ENCODE results near the gene ZNF622. TPM values are rescaled to one million over a fixed set of nuclear protein-coding genes. Genes with fewer than 3 reads are reported as not detected.

The ZNF622 gene
- total and polyA plus RNA-seq, 4 donors = 15.0 to 33.0 (median 25.6) TPM

DNA sequence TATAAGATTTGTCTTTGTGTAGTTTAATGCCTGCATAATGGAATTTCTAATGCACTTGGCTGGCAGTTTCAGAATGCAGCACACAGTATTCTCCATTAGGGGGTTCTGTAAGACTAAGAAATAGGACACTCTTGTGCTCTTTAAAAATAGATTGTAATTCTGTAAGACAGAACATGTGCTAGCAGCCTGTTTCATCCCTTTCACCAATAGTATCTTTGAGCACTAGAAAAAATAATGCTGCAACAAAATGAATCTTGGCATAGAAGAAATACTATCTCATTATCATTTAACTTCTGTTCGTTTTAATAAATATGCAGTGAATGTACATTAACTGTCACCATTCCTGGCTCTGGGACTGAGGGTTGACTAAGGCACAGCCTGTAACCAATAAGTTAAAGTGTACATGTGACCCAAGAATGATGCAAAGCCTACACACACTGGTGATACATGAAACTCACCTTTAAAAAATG lies 23.8 kb upstream of the ZNF622 start:
- H3K36me3 ChIP-seq (ENCODE audit: control insufficient read depth in 4 of 4, insufficient read depth in 4 of 4, low read length in 4 of 4) = no peaks in the 10 kb centered on the region
- H3K9ac ChIP-seq (ENCODE audit: insufficient read depth in 1 of 2, low read length in 2 of 2) = no peak overlapping the region
- peak; percentile 18 to 81 (median 77) for DNase-seq
- TF ChIP-seq, protein P1, sequence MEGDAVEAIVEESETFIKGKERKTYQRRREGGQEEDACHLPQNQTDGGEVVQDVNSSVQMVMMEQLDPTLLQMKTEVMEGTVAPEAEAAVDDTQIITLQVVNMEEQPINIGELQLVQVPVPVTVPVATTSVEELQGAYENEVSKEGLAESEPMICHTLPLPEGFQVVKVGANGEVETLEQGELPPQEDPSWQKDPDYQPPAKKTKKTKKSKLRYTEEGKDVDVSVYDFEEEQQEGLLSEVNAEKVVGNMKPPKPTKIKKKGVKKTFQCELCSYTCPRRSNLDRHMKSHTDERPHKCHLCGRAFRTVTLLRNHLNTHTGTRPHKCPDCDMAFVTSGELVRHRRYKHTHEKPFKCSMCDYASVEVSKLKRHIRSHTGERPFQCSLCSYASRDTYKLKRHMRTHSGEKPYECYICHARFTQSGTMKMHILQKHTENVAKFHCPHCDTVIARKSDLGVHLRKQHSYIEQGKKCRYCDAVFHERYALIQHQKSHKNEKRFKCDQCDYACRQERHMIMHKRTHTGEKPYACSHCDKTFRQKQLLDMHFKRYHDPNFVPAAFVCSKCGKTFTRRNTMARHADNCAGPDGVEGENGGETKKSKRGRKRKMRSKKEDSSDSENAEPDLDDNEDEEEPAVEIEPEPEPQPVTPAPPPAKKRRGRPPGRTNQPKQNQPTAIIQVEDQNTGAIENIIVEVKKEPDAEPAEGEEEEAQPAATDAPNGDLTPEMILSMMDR (IDR thresholded peaks at IDR 0.05; ENCODE audit: control extremely low read depth, extremely low read depth) = peak; percentile 38
- H3K4me1 ChIP-seq (ENCODE audit: control insufficient read depth in 5 of 5, insufficient read depth in 5 of 5, low read length in 5 of 5) = peaks cover 0 to 18% (median 0%) of the 10 kb centered on the region in 5 donors
- ATAC-seq (ENCODE audit: insufficient read depth, low FRiP score) = peak; percentile 37
- H3K27me3 ChIP-seq (ENCODE audit: control insufficient read depth in 3 of 3, insufficient read depth in 3 of 3, low read length in 2 of 3) = no peaks in the 10 kb centered on the region
- 53 to 55% methylated on average over 1 of the region's 1 CpG for WGBS, 2 donors
- H3K27ac ChIP-seq (ENCODE audit: low read depth in 1 of 2, low read length in 1 of 2) = no peak overlapping the region
- no peak overlapping the region for H3K4me3 ChIP-seq
- H3K9me3 ChIP-seq (ENCODE audit: control insufficient read depth in 4 of 4, insufficient read depth in 3 of 4, low read length in 3 of 4) = peaks cover 0 to 2% (median 0%) of the 10 kb centered on the region in 4 donors

GRCh38 chr5:16487456-16487855 lies 21.9 kb upstream of the ZNF622 start:
- no peaks in the 10 kb centered on the region for H3K27me3 ChIP-seq (ENCODE audit: control insufficient read depth in 3 of 3, insufficient read depth in 3 of 3, low read length in 2 of 3)
- H3K4me1 ChIP-seq (ENCODE audit: control insufficient read depth in 5 of 5, insufficient read depth in 5 of 5, low read length in 5 of 5) = peaks cover 0 to 16% (median 0%) of the 10 kb centered on the region in 5 donors
- TF ChIP-seq, protein P1 (IDR thresholded peaks at IDR 0.05; ENCODE audit: control extremely low read depth, extremely low read depth) = no peak
- H3K9ac ChIP-seq (ENCODE audit: insufficient read depth in 1 of 2, low read length in 2 of 2) = no peak overlapping the region
- H3K36me3 ChIP-seq (ENCODE audit: control insufficient read depth in 4 of 4, insufficient read depth in 4 of 4, low read length in 4 of 4) = no peaks in the 10 kb centered on the region
- WGBS, 2 donors = 93 to 100% methylated on average over 2 of the region's 2 CpGs
- H3K9me3 ChIP-seq (ENCODE audit: control insufficient read depth in 4 of 4, insufficient read depth in 3 of 4, low read length in 3 of 4) = no peaks in the 10 kb centered on the region
- H3K4me3 ChIP-seq = no peak overlapping the region
- peak overlapping the region in 1 of 2 donors; percentile 11 for H3K27ac ChIP-seq (ENCODE audit: low read depth in 1 of 2, low read length in 1 of 2)
- no peak for DNase-seq
- ATAC-seq (ENCODE audit: insufficient read depth, low FRiP score) = no peak

DNA sequence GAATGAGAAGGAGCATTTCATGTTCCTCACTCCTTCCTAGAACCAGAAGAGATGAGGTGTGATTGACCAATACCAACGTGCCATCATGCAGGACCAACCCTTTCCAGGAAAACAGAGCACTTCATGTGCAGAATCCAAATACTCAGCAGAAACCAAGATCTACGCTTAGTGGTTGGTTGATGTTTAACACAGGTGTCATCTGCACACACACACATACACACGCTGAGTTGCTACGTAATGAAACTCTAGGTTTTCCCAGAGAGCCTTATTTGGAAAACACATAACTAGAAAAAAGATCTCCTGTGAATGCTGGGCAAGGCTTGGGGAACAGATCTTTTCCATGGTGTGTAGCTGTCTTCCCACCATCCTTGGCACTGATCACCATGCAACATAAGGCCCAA lies 21.1 kb upstream of the ZNF622 start:
- no peak overlapping the region for H3K9ac ChIP-seq (ENCODE audit: insufficient read depth in 1 of 2, low read length in 2 of 2)
- WGBS, 2 donors = 61 to 71% methylated on average over 4 of the region's 4 CpGs
- H3K4me3 ChIP-seq = no peak overlapping the region
- TF ChIP-seq, protein P1 (IDR thresholded peaks at IDR 0.05; ENCODE audit: control extremely low read depth, extremely low read depth) = no peak
- no peaks in the 10 kb centered on the region for H3K9me3 ChIP-seq (ENCODE audit: control insufficient read depth in 4 of 4, insufficient read depth in 3 of 4, low read length in 3 of 4)
- ATAC-seq (ENCODE audit: insufficient read depth, low FRiP score) (peak; percentile 28), DNase-seq (no peak)
- H3K36me3 ChIP-seq (ENCODE audit: control insufficient read depth in 4 of 4, insufficient read depth in 4 of 4, low read length in 4 of 4) = no peaks in the 10 kb centered on the region
- H3K4me1 ChIP-seq (ENCODE audit: control insufficient read depth in 5 of 5, insufficient read depth in 5 of 5, low read length in 5 of 5) = peaks cover 0 to 12% (median 0%) of the 10 kb centered on the region in 5 donors
- H3K27me3 ChIP-seq (ENCODE audit: control insufficient read depth in 3 of 3, insufficient read depth in 3 of 3, low read length in 2 of 3) = no peaks in the 10 kb centered on the region
- no peak overlapping the region for H3K27ac ChIP-seq (ENCODE audit: low read depth in 1 of 2, low read length in 1 of 2)

GRCh38 chr5:16485656-16486055 lies 20.1 kb upstream of the ZNF622 start:
- no peak for ATAC-seq (ENCODE audit: insufficient read depth, low FRiP score)
- no peaks in the 10 kb centered on the region for H3K36me3 ChIP-seq (ENCODE audit: control insufficient read depth in 4 of 4, insufficient read depth in 4 of 4, low read length in 4 of 4)
- H3K9ac ChIP-seq (ENCODE audit: insufficient read depth in 1 of 2, low read length in 2 of 2) = no peak overlapping the region

More at GRCh38 chr5:16485656-16486055, 20.1 kb upstream of the ZNF622 start:
- H3K9me3 ChIP-seq (ENCODE audit: control insufficient read depth in 4 of 4, insufficient read depth in 3 of 4, low read length in 3 of 4) = no peaks in the 10 kb centered on the region
- TF ChIP-seq, protein P1 (IDR thresholded peaks at IDR 0.05; ENCODE audit: control extremely low read depth, extremely low read depth) = no peak
- no peak for DNase-seq
- no peak overlapping the region for H3K27ac ChIP-seq (ENCODE audit: low read depth in 1 of 2, low read length in 1 of 2)
- H3K27me3 ChIP-seq (ENCODE audit: control insufficient read depth in 3 of 3, insufficient read depth in 3 of 3, low read length in 2 of 3) = no peaks in the 10 kb centered on the region
- no peak overlapping the region for H3K4me3 ChIP-seq
- peaks cover 0 to 10% (median 0%) of the 10 kb centered on the region in 5 donors for H3K4me1 ChIP-seq (ENCODE audit: control insufficient read depth in 5 of 5, insufficient read depth in 5 of 5, low read length in 5 of 5)
